ENCODE results near the gene BEX3.
A peak's percentile ranks its signal among the peaks of the same experiment; 100 is the strongest.
"Not testable (repeated sequence)": the region's sequence is repeated elsewhere in the genome, so short reads cannot be mapped to it uniquely, and the experiment has no call there.

The BEX3 gene

DNA sequence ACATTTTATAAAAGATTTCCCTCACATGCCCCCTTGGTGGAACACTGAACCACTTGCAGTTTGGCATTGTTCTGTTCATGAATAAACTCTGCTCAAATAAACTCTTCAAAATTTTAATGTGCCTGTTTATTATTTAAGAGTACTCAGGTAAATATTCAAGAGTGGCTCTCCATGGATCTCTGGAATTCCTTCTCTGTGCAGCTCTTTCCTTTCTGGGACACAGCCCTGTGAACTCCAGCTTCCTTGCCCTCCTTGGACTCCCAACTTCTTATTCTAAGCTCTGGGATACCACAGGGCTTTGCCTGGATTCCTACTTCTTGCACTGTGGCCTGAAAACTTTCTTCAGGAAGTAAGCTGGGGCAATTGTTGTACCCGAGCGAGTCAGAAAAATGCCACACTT, 8.3 kb downstream of the BEX3 start:
- no peak for DNase-seq

DNA sequence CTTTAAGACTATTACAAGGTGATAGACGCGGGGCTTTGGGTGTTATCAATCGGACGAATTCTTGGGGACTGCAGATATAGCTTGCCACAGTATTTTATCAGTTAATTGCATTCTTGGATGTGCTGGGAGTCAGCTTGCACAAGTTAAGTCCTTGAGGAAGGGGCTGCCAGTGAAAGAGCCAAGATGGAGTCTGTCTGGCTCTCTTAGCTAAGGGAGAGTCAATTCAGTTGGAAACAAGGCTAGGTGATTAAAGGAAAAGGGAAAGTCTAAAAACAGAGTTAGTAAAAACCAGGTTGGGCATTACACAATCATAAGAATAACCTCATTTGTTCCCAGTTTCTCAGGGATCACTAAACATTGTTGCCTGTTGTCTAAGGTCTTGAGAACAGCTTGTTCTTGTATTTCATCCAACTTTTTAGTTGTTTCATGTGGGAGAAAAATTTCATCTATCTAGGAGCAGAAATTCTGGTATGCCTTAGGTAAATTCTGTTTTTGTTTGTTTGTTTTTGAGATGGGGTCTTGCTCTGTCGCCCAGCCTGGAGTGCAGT, 9.0 kb downstream of the BEX3 start:
- DNase-seq = not testable (repeated sequence)

DNA sequence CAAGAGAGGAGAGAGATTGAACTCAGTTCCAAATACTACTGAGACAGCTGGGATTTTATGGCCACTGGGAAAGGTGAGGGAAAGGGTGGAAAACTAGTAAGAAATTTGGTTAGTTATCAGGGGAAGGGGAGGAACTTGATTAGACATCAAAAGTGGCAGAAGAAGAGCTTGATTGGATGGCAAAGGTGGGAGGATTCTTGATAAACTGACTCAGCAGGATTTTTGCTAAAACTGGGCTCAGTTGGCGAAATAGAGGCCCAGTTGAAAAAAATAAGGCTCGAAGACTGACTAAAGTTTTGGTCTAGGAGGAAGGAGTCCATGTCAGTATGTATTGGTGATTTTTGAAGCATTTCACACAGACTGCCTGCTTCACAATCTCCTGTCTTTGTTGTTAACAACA, 10.0 kb downstream of the BEX3 start:
- no peak for DNase-seq

DNA sequence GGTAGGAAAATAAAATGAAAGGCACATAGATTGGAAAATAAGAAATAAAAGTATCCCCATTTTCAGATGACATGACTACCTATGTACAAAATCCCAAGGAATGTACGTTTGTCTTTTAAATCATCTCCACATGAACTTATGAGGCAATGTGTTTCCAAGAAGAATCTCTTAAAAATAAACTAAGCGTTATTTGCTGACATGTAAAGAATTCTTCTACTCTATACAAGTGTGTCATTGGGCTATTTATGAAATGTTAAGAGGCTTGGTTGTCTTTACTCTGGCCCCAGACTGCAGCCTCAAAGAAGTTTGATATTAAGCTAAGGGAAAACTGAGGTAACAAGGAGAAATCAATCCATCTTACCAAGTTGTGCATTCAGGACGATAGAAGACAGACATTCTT, 17.1 kb downstream of the BEX3 start:
- no peak for DNase-seq

DNA sequence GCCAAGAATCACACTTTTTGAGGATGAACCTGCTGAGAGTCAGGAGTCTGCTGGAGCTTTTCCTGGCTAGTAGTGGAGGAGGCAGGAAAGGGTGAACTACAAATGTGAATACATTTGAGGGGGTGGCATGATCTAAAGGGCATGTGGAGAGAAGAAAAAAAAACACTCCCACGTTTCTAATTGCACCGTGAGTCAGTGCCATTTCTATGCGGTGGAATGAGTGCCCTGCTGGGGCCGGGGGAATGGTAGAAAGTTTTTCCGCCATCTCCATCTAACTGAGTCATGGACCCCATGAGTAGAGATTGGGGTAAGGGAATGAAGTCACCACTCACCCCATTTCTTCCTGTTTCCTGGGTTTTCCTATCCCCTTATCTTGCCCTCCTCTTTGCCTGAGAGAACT, 19.8 kb downstream of the BEX3 start:
- no peak for DNase-seq

DNA sequence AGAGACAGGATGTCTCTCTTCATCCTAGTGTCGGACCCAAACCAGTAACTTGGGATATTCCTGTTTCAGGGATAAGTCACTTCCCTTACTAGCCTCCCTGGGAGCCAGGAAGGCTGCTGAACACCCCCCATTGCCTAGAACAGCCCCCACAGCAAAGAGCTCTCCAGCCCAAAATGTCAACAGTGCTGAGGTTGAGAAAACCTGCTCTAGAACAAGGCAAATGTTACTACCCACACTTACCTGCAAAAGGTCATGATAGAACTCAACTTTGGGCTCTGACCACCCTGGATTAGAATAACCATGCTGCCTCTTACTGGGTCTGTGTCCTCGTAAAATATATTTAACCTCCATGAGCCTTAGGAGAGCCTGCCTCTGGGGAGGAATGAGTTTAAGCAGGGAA, 20.3 kb downstream of the BEX3 start:
- no peak for DNase-seq

DNA sequence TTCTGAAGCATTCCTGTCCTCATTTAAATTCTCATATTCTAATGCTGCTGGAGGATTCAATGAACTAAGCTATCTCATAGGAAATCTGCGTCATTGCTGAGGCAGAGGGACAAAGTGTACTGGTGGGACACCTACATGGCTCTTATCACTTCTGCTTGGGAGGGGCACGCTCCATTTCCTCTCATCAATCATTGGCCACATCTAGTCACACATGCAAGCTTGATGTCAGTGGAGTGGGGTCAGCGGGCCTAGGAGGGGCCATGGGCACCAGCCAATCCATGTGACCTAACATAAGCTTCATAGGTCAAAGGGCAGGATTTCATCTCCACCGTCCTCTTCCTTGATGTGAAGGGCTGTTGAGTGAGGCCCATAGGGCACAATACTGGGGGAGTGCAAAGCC, 21.4 kb downstream of the BEX3 start:
- no peak for DNase-seq

DNA sequence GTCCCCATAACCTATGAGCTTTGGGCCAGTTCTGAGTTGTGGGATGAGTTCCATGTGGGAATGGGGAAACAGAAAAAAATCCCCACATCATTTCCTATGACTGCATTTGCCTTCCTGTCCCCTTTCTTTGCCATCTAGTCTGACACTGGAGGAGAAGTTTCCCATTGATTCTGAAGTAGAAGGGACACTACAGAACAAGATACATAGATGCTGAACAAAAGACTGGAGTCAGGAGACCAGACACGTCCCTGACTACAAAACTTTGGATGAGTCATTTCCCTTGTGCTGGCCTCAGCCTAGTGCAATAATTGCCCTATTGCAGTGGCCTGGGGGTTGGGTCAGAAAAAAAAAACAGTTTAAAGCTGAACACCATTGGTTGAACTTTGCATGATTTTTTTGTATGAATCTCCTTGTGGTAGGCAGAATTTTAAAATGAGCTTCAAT, 22.1 kb downstream of the BEX3 start:
- DNase-seq = no peak

DNA sequence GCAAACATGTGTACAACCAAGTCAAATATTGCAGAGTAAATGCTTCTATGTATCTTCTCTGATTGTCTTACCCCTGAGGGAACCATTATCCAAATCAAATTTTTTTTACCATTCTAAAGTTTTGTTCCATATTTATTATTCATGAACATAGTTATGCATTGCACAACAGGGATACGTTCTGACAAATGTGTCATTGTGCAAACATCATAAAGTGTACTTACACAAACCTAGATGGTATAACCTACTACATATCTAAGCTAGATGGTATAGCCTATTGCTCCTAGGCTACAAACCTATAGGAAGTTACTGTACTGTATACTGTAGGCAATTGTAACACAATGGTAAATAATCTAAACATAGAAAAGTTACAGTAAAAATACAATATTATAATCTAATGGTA, 23.4 kb downstream of the BEX3 start:
- DNase-seq = no peak

DNA sequence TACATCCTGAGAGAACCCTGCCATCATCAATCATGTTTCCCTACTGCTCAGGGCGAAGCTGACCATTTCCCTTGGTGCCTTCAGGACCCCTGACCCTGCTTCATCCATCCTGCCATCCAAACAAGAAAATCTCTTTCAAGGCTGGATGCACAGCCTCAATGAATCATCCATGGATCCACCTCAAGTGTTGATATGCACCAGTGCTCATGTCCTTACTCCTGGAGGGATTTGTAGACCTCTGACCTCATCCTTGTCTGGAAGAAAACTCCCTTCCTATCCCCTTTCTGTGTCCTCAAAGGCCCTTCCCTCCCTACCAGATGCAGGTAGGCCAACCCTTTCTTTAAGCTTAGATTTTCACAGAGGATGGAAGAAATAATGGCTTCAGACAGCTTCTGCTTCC, 24.6 kb downstream of the BEX3 start:
- no peak for DNase-seq

DNA sequence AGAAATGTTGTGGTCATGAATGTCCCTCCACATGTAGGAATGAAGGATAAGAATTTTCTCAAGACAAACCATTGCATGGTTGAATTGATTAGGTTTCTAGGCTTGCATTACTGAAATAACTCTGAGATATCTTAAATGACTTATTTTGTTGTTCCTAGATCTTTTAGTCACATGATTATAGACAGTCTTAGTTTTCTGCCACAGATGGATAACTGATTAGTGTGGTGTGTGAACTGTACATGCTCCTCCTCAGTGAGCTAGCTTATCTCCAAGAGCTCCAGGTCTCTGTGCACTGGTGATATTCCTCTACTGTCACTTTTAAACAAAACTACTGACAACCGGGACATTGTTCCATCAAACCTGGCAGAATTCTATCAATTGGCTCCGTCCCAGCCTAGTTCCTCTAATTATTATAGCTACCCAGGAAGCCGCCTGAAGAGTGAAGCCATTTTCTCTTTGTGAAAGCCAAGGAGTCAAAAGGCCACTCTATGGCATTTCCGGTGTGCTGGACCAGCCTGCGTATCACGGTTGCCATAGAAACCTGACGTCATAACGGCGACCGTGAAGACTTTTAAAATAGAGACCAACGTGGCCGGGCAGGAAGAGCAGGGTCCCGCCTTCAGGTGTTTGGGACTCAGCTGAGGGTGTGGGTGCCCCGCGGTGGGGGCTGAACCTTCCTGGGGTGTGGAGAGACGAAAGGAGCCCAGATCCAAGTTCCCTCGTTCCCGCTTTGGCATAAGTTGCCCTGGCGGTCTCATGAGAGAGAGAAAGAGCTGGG, 28.1 kb downstream of the BEX3 start:
- peak; percentile 11 for DNase-seq

DNA sequence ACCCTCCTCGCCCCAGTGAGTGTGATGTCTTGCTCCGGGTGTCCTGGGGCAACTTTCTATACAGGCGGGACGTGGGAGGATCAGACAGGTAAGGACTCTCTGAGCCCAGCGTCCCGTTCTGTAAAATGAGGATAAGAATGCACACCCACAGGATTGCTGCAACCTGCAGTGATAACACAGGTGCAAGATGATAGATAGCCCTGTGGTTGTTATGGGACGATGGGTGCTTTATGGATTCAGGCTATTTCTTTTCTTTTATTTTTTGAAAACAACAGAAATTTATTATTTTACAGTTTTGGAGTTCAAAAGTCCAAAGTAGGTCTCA, 28.6 kb downstream of the BEX3 start:
- no peak for DNase-seq

DNA sequence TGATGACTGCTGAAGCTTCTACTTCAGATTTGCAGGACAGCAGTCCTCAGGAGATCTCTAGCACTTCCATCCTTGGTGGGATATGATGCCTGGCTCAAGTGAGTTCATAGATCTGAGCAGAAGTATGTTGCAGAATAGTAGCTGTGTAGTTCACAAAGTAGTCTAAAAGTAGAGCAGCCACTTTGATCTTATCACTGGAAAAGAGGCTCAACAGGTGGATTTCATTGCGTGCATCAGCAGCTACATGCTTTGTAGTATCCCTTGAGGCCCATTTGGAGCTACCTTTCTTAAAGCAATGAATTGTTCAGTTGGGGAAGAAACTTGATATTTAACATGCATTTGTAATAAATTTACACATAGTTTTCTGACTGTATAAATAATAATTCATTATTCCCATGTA, 29.9 kb downstream of the BEX3 start:
- no peak for DNase-seq

DNA sequence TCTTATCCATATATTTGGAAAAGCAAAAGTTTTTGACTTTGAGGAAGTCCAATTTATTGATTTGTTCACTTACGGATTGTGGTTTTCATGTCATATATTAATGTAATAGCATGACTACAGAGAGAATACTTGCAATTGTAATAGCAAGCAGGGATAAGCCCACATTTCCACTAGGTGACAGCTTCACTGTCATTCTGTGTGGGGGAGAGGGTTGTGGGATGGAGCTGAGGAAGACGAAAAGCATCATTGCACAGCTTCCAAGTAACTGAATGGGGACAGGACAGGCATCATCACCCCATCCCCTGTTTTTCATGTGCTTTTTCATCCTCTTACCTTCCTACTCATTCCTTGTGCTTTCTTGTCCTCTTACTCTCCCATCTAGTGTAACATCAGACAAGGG, 31.4 kb downstream of the BEX3 start:
- no peak for DNase-seq

DNA sequence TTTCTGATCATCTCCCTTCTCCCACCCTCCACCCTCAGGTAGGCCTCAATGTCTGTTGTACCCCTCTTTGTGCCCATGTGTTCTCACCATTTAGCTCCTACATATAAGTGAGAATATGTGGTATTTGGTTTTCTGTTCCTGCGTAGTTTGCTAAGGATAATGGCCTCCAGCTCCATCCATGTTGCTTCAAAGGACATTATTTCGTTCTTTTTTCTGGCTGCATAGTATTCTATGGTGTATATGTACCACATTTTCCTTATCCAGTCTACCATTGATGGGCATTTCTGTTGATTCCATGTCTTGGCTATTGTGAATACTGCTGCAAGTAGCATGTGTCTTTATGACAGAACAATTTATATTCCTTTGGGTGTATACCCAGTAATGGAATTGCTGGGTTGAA, 35.4 kb downstream of the BEX3 start:
- DNase-seq = not testable (repeated sequence)

DNA sequence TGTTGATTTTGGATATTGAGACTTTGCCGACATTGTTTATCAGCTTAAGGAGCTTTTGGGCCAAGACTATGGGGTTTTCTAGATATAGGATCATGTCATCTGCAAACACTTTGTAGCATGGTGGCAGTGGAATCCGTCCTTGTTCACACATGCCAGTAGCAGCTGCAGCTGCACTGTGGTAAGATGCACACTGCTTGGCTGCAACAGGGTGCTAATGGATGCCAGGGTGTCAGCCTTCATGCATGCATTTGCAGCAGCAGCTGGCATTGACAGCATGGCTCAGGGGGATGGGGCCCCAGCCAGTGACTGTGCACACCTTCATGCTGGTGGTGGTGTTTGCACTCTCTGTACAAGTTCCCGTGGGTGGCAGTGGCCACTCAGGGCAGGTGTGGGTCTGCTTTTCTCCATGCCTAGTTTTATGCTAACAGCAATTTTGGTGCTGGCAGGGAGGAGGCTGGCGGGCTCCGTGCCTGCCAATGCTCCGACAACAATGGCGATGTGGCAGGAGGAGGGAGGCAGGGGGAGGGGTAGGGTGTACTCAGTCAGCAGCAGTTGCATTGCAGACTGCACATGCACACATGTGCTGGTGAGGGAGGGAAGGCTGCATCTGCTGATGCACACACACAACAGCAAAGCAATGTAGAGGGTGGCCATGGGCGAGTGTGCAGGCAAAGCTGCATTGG, 37.5 kb downstream of the BEX3 start:
- DNase-seq = no peak

DNA sequence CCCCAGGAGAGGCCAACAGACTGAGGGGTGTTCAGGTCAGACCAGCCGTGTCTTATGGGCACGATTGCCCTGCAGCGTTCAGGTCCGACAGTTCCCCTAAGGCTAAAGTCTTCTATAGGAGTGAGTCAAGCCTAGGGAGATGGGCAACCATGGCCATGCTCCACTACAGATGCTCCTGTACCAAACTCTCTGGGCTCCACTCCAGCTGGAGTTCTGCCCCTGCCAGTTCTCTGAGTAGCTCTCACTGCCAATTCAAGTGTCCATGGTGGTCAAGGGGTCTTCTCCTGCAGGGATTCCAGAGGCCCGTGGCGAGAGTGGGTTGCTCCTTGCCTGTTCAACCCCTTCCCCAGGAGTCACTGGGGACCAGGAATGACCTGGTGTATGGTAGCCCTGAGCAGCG, 38.2 kb downstream of the BEX3 start:
- DNase-seq = no peak

DNA sequence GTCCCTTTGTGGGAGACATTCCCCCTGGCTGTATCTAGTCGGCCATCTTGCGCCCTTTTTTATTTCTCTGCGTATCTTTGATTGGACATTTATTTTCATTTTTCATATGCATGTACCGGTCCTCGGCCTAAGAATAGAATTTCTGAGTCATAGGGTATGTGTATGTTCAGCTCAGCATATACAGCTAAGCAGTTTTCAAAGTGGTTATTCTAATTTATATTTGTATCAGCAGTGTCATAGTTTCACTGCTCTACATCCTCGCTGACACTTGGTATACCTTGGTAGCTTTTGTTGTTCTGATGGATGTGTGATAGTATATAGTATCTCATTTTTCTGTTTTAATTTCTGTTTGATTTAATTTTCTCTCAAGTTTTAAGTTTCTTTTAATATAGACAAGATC, 38.7 kb downstream of the BEX3 start:
- no peak for DNase-seq

DNA sequence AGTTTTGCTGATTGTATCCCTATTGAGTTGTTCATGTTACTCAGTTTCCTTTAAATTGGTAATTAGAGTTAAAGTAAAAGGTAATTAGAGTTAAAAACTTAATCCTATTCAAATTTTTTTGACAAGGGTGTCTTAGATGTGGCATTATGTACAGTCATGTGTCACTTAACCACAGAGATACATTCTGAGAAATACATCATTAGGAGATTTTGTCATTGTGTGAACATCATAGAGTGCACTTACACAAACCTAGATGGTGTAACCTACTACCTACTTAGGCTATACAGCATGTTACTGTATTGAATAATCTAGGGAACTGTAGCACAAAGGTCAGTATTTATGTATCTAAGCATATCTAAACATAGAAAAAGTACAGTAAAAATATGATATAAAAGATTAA, 39.2 kb downstream of the BEX3 start:
- DNase-seq = no peak

DNA sequence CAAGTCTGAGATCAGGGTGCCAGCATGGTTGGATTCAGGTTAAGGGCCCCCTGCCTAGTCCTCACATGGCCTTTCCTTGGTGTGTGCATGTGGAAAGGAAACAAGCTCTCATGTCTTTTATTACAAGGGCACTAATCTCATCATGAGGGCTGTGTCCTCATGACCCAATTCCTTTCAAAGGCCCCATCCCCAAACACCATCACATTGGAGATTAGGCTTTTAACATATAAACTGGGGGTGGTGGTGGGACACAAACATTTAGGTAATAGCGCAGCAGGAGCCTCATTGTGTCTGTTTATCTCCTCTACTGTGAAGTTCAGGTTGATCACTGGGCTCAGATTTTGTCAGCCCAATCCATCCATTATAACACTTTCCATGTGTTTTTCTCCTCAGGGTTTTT, 41.0 kb downstream of the BEX3 start:
- DNase-seq = no peak

DNA sequence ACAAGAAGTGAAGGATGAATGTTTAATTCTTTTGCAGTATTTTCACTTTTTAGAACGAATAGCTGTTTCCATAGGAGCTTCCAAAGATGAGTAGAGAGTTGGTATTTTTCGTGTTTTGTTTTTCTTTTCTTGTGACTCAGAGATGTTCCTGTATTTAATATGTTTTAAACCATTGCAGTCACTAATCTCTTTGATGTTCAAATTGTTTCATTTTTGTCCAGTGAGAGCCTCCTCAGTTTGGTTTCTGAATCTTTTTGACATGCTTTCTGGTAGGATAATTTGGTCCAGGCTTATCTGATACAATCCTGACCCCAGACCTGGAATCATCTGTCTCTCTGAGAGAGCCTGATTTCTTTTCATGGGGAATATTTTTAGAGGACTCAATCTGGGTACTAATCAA, 41.6 kb downstream of the BEX3 start:
- no peak for DNase-seq

DNA sequence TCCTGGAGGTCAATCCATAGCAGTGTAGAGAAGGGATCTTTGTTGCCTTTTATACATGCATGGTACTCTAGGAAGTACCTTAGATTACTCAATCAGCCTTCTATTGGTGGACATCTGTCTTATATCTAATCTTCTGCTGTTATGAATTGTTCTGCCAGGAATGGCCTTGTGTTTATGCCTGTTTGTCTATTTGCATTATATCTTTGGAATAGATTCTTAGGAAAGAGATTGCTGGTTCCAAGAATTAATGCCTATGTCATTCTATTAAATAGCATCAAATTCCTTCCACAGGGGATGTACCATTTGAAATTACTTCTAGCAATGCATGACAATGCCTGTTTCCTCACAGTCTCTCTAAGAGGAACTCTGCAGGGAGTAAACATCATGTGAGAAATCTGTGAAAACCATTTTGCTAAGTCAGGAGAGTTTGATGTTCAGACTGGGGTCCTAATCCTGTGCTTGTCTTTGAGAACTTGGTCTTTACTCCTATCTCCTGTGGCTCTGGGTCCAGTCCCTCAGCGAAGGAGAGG, 42.5 kb downstream of the BEX3 start:
- DNase-seq = no peak

DNA sequence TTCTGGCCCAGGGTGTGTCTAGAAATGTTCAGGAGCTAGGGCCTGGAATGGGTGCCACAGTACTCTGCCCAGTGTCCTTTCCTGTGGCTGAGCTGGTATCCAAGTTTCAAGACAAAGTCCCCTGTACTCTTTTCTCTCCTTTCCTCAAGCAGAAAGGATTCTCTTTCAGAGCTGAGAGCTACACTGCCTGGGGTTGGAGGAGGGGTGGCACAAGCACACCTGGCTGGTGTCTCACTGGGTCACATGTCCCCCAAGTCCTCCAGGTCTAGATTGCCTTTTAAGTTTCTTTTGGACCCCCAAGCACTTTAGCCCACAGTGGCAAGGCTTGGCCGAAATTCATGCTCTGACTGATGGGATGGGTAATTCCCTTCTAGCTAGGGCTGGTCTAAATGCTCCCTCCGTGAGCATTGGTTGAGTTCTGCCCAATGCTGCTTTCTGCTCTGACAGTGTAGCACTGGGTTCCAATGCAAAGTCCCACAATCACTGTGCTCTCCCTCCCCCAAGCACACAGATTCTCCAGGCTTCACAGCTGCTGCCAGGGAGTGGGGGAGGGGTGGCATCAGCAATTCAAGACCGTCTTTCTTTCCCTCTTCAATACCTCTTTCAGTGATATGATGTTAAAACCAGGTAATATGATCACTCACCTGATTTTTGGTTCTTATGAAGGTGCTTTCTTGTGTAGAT, 47.8 kb downstream of the BEX3 start:
- no peak for DNase-seq

All from stimulated activated CD4-positive, alpha-beta T cell treated with anti-CD3 and anti-CD28 coated beads, Interleukin-12 subunit alpha, Interleukin-12 subunit beta, amount 100 ng/mL, for 4 hours (primary cell).